H9 (cell line): ENCODE results near the gene LHX4. TPM values are rescaled to one million over a fixed set of nuclear protein-coding genes. Genes with fewer than 3 reads are reported as not detected.
"Not testable (repeated sequence)": the region's sequence is repeated elsewhere in the genome, so short reads cannot be mapped to it uniquely, and the experiment has no call there.

ENCODE experiments used
- DNase-seq: peaks from one replicate; pipeline ENCODE4 v3.0.0-alpha.2; 2017
- H2AFZ ChIP-seq: one replicate; pipeline ENCODE4 v1.6.1; 2013; ENCODE audit warnings: mild to moderate bottlenecking, low read length, control low read depth, moderate library complexity
- H2AK5ac ChIP-seq: 2 replicates; pipeline ENCODE4 v1.6.1; 2013; ENCODE audit warnings: low read length, control low read depth, mixed read lengths; ENCODE audit not compliant: insufficient read length
- H2BK120ac ChIP-seq: one replicate; pipeline ENCODE4 v1.6.1; 2013; ENCODE audit warnings: low read depth, mild to moderate bottlenecking, low read length, control low read depth, inconsistent platforms; ENCODE audit not compliant: poor library complexity, severe bottlenecking
- H2BK12ac ChIP-seq: 2 replicates; pipeline ENCODE4 v1.6.1; 2013; ENCODE audit warnings: low read length, control low read depth, mixed read lengths, low read depth; ENCODE audit not compliant: insufficient read length
- H2BK15ac ChIP-seq: 2 replicates; pipeline ENCODE4 v1.6.1; 2013; ENCODE audit warnings: low read depth, low read length, control low read depth
- H2BK20ac ChIP-seq: one replicate; pipeline ENCODE4 v1.6.1; 2013; ENCODE audit warnings: low read depth, mild to moderate bottlenecking, low read length, control low read depth, inconsistent platforms; ENCODE audit not compliant: poor library complexity, severe bottlenecking
- H2BK5ac ChIP-seq: 2 replicates; pipeline ENCODE4 v1.6.1; 2013; ENCODE audit warnings: low read length, control low read depth, mixed read lengths; ENCODE audit not compliant: insufficient read length
- H3K14ac ChIP-seq: 2 replicates; pipeline ENCODE4 v1.6.1; 2013; ENCODE audit warnings: low read length, control low read depth; ENCODE audit not compliant: insufficient read depth
- H3K18ac ChIP-seq: 2 replicates; pipeline ENCODE4 v1.6.1; 2013; ENCODE audit warnings: low read depth, mild to moderate bottlenecking, mixed read lengths, low read length, control low read depth; ENCODE audit not compliant: insufficient read length
- H3K23ac ChIP-seq: 2 replicates; pipeline ENCODE4 v1.6.1; 2013; ENCODE audit warnings: low read length, control low read depth, mixed read lengths, low read depth; ENCODE audit not compliant: insufficient read length
- H3K23me2 ChIP-seq: 2 replicates; pipeline ENCODE4 v1.6.1; 2013; ENCODE audit warnings: low read depth, mild to moderate bottlenecking, mixed read lengths, low read length, control low read depth; ENCODE audit not compliant: insufficient read length, poor library complexity, severe bottlenecking
- H3K27ac ChIP-seq: 2 replicates; pipeline ENCODE4 v1.5.1; 2013; ENCODE audit warnings: low read length, control low read depth, mixed read lengths, low read depth; ENCODE audit not compliant: insufficient read length
- H3K27me3 ChIP-seq: 2 replicates; pipeline ENCODE4 v1.6.1; 2013; ENCODE audit warnings: low read length, control low read depth, inconsistent platforms; ENCODE audit not compliant: insufficient read depth
- H3K4ac ChIP-seq: 2 replicates; pipeline ENCODE4 v1.6.1; 2013; ENCODE audit warnings: low read depth, mild to moderate bottlenecking, control low read depth, inconsistent platforms, low read length, moderate library complexity
- H3K4me1 ChIP-seq: 2 replicates; pipeline ENCODE4 v1.6.1; 2013; ENCODE audit warnings: low read length, control low read depth, inconsistent platforms; ENCODE audit not compliant: insufficient read depth
- H3K4me2 ChIP-seq: 2 replicates; pipeline ENCODE4 v1.6.1; 2013; ENCODE audit warnings: low read length, control low read depth, mixed read lengths; ENCODE audit not compliant: insufficient read length, insufficient read depth
- H3K56ac ChIP-seq: 2 replicates; pipeline ENCODE4 v1.6.1; 2013; ENCODE audit warnings: low read depth, mild to moderate bottlenecking, mixed read lengths, low read length, control low read depth; ENCODE audit not compliant: insufficient read length
- H3K79me1 ChIP-seq: 2 replicates; pipeline ENCODE4 v1.6.1; 2013; ENCODE audit warnings: low read depth, mild to moderate bottlenecking, moderate library complexity, low read length, control low read depth, inconsistent platforms; ENCODE audit not compliant: insufficient read depth, poor library complexity, severe bottlenecking
- H3K79me2 ChIP-seq: 2 replicates; pipeline ENCODE4 v1.6.1; 2013; ENCODE audit warnings: low read length, control low read depth, inconsistent platforms; ENCODE audit not compliant: insufficient read depth
- H3K9ac ChIP-seq: 2 replicates; pipeline ENCODE4 v1.6.1; 2013; ENCODE audit warnings: low read length, control low read depth, mixed read lengths; ENCODE audit not compliant: insufficient read length; ENCODE audit errors: extremely low read depth
- H3K9me3 ChIP-seq: one replicate; pipeline ENCODE4 v1.6.1; 2013; ENCODE audit warnings: low read depth, low read length, inconsistent platforms; ENCODE audit not compliant: control insufficient read depth
- H3T11ph ChIP-seq: one replicate; pipeline ENCODE4 v1.6.1; 2013; ENCODE audit warnings: mild to moderate bottlenecking, low read length, control low read depth, inconsistent platforms
- H4K20me1 ChIP-seq: one replicate; pipeline ENCODE4 v1.6.1; 2013; ENCODE audit not compliant: control insufficient read depth, insufficient read length, insufficient read depth
- H4K5ac ChIP-seq: 2 replicates; pipeline ENCODE4 v1.6.1; 2013; ENCODE audit warnings: low read depth, mild to moderate bottlenecking, mixed read lengths, low read length, control low read depth; ENCODE audit not compliant: insufficient read length
- H4K8ac ChIP-seq: replicated peaks from 2 replicates; pipeline ENCODE4 v1.6.1; 2013; ENCODE audit warnings: low read length, control low read depth, mixed read lengths, low read depth; ENCODE audit not compliant: insufficient read length
- H4K91ac ChIP-seq: 2 replicates; pipeline ENCODE4 v1.6.1; 2013; ENCODE audit warnings: low read depth, mild to moderate bottlenecking, moderate library complexity, mixed read lengths, low read length, control low read depth; ENCODE audit not compliant: insufficient read length
- H3K27ac Mint-ChIP-seq, 3 experiments: 2 replicates in 2 of 3; 3 replicates in 1 of 3; pipeline ENCODE4 v1.8.0; 2020 to 2021; ENCODE audit warnings: mixed read lengths in 3 of 3, mild to moderate bottlenecking in 1 of 3, moderate library complexity in 1 of 3
- H3K27me3 Mint-ChIP-seq: 2 replicates; pipeline ENCODE4 v1.8.0; 2021; ENCODE audit warnings: low read depth, mild to moderate bottlenecking, moderate library complexity, mixed read lengths
- H3K36me3 Mint-ChIP-seq, 3 experiments: 2 replicates in 2 of 3; 3 replicates in 1 of 3; pipeline ENCODE4 v1.8.0; 2020 to 2021; ENCODE audit warnings: low read depth in 3 of 3, mixed read lengths in 3 of 3; ENCODE audit not compliant: insufficient read depth in 1 of 3
- H3K4me1 Mint-ChIP-seq, 2 experiments: 2 replicates each; pipeline ENCODE4 v1.8.0; 2020; ENCODE audit warnings: mixed read lengths in 2 of 2
- H3K4me3 Mint-ChIP-seq, 2 experiments: 2 replicates in 1 of 2; 3 replicates in 1 of 2; pipeline ENCODE4 v1.8.0; 2020 to 2021; ENCODE audit warnings: mild to moderate bottlenecking in 2 of 2, mixed read lengths in 2 of 2, moderate library complexity in 1 of 2
- H3K9me3 Mint-ChIP-seq, 2 experiments: 2 replicates in 1 of 2; 3 replicates in 1 of 2; pipeline ENCODE4 v1.8.0; 2020; ENCODE audit warnings: mild to moderate bottlenecking in 2 of 2, mixed read lengths in 2 of 2, moderate library complexity in 1 of 2
- WGBS: extraction: QIAGEN DNeasy Blood & Tissue Kit; methylation state at CpG from one replicate; pipeline ENCODE4 v1.1.7; 2013; ENCODE audit warnings: missing lambda C conversion rate, low lambda C conversion rate, mixed read lengths; ENCODE audit not compliant: insufficient read length; ENCODE audit errors: extremely low coverage; 5-methylcytosine and 5-hydroxymethylcytosine counted together
- total RNA-seq: library from RNA; stranded (reverse); gene quantifications from 2 replicates; pipeline ENCODE4 v1.2.1, GENCODE V29; 2021
- TF ChIP-seq, protein P1 (sequence below): fragments of 200-600 bp; sonication (generic); conservative IDR thresholded peaks from 3 replicates; pipeline ENCODE4 v1.8.0; 2021; ENCODE audit warnings: antibody characterized with exemption, mild to moderate bottlenecking

LHX4 gene
- total RNA-seq, 1 experiment from 2014 or later = 1.9 TPM

DNA sequence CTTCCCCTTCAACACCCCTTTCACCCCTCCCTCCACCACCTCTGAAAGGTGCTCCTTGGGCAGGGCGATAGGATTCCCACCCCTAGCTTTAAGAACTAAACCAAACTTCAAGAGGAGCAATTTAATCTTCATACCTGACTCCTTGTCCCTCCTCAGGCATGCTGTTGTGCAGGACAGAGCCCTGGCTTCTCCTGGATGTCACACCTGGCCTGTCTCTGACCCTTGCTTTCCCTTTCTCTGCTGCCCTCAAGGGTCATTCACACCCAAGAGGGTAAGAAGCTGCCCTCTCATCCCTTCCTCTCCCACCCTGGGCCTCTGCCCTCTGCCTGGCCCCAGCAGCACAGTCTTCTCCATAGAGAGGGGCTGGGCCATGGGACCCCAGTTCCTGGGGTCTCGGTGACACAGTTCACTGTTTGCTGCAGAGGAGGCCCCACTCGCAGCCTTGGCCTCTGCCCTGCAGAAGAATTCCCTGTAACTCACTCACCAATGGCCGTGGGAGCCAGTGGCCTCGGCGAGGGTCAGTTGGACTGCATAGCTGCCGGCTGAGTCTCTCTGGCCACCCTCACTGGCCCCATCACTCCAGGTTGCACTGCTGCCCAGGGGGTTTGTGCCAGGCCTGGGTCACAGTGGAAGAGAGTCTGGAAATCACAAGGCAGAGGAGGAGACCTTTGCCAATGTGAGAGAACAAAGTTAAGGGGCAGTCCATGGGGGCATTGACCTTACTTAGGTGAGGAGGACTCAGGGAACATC, 28.4 kb upstream of the LHX4 start:
- Histone ChIP-seq H3K18ac (no peak overlapping the region), H3K14ac (no peak overlapping the region; the same call in 1 of the 2 replicates), H2BK12ac (no peak overlapping the region), H3T11ph (no peak overlapping the region), H2BK20ac (no peak overlapping the region), H4K91ac (no peak overlapping the region), H3K4me1 (no peaks in the 10 kb centered on the region), H2BK120ac (no peak overlapping the region), H3K27me3 (no peaks in the 10 kb centered on the region), H3K79me2 (no peaks in the 10 kb centered on the region), H4K20me1 (no peaks in the 10 kb centered on the region), H3K4me2 (no peak overlapping the region), H4K8ac (no peak overlapping the region), H3K9ac (no peak overlapping the region), H2BK15ac (no peak overlapping the region), H3K4ac (no peak overlapping the region), H3K79me1 (no peaks in the 10 kb centered on the region), H3K23ac (no peak overlapping the region), H4K5ac (no peak overlapping the region), H3K9me3 (no peaks in the 10 kb centered on the region), H2AK5ac (no peak overlapping the region), H3K23me2 (no peaks in the 10 kb centered on the region), H3K27ac (no peak overlapping the region), H3K56ac (no peak overlapping the region), H2AFZ (no peak overlapping the region), H2BK5ac (no peak overlapping the region)
- TF ChIP-seq, protein P1, sequence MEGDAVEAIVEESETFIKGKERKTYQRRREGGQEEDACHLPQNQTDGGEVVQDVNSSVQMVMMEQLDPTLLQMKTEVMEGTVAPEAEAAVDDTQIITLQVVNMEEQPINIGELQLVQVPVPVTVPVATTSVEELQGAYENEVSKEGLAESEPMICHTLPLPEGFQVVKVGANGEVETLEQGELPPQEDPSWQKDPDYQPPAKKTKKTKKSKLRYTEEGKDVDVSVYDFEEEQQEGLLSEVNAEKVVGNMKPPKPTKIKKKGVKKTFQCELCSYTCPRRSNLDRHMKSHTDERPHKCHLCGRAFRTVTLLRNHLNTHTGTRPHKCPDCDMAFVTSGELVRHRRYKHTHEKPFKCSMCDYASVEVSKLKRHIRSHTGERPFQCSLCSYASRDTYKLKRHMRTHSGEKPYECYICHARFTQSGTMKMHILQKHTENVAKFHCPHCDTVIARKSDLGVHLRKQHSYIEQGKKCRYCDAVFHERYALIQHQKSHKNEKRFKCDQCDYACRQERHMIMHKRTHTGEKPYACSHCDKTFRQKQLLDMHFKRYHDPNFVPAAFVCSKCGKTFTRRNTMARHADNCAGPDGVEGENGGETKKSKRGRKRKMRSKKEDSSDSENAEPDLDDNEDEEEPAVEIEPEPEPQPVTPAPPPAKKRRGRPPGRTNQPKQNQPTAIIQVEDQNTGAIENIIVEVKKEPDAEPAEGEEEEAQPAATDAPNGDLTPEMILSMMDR = no peak
- no peaks in the 10 kb centered on the region for H3K9me3 Mint-ChIP-seq
- no peak overlapping the region; a peak in 1 of 5 replicates for H3K4me3 Mint-ChIP-seq
- no CpG with 5 or more reads among the region's 7 CpGs for WGBS
- peaks cover 1 to 8% (median 1%) of the 10 kb centered on the region in 3 experiments; a peak in 2 of 7 replicates for H3K36me3 Mint-ChIP-seq
- H3K4me1 Mint-ChIP-seq = peaks cover 8 to 24% of the 10 kb centered on the region in 2 experiments
- no peaks in the 10 kb centered on the region; the same call in none of the 2 replicates for H3K27me3 Mint-ChIP-seq
- H3K27ac Mint-ChIP-seq = no peak overlapping the region
- DNase-seq = no peak

DNA sequence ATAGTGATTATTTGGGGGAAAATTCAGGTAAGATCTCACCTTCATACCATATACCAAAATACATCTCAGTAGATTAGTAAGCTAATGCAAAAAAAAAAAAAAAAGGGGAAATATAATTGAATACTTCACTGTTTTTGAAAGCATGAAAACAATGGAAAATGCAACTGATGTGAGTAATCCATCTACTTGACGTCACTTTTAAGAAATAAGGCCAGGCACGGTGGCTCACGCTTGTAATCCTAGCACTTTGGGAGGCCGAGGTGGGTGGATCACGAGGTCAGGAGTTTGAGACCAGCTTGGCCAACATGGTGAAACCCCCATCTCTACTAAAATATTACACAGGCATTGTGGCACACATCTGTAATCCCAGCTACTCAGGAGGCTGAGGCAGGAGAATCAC, 27.5 kb upstream of the LHX4 start:
- not testable (repeated sequence) for H2BK12ac ChIP-seq, DNase-seq, H3K27me3 Mint-ChIP-seq, H2BK15ac ChIP-seq, H3K56ac ChIP-seq, H2BK5ac ChIP-seq, H3K9me3 ChIP-seq, H3T11ph ChIP-seq, H4K20me1 ChIP-seq, H3K14ac ChIP-seq, H2BK120ac ChIP-seq, H4K5ac ChIP-seq, H3K4me2 ChIP-seq, H2AK5ac ChIP-seq, H3K4me1 ChIP-seq, H2AFZ ChIP-seq, H3K27ac ChIP-seq, H4K8ac ChIP-seq, H3K27me3 ChIP-seq, H3K9ac ChIP-seq, H3K23me2 ChIP-seq, H3K79me1 ChIP-seq, H3K9me3 Mint-ChIP-seq, H3K4ac ChIP-seq, H3K4me3 Mint-ChIP-seq, H4K91ac ChIP-seq, H3K27ac Mint-ChIP-seq, H3K18ac ChIP-seq, H2BK20ac ChIP-seq, H3K23ac ChIP-seq, H3K36me3 Mint-ChIP-seq, H3K79me2 ChIP-seq
- no CpG with 5 or more reads among the region's 5 CpGs for WGBS
- peaks cover 8 to 19% of the 10 kb centered on the region in 2 experiments for H3K4me1 Mint-ChIP-seq
